ENCODE measurements around the gene FAM222B. TPM values are rescaled to one million over a fixed set of nuclear protein-coding genes. Genes with fewer than 3 reads are reported as not detected.

FAM222B gene
- polyA plus RNA-seq, 1 donor (not counting 4 experiments of a cell fraction or from before 2014, with no cell fraction given): 6.5 TPM

- Histone ChIP-seq H3K9me3 (ENCODE audit: control insufficient read depth, low read depth, low read length) (no peaks in the 10 kb centered on the region), H3K36me3 (ENCODE audit: control insufficient read depth in 2 of 2, extremely low read depth in 1 of 2, insufficient read depth in 2 of 2, low read length in 2 of 2) (no peaks in the 10 kb centered on the region), H3K4me2 (ENCODE audit: control insufficient read depth, extremely low read depth, insufficient read depth, low read depth, low read length) (peak overlapping the region; percentile 99), H3K9me1 (ENCODE audit: control insufficient read depth, extremely low read depth, insufficient read depth, low read length) (no peaks in the 10 kb centered on the region), H3K27ac (ENCODE audit: control insufficient read depth, insufficient read depth, low read length) (peak overlapping the region; percentile 93), H3K27me3 (ENCODE audit: control insufficient read depth, extremely low read depth, insufficient read depth, low read length) (no peaks in the 10 kb centered on the region), H3K4me1 (ENCODE audit: control insufficient read depth, extremely low read depth, insufficient read depth, low read length) (peaks cover 40% of the 10 kb centered on the region), H3K79me2 (ENCODE audit: control insufficient read depth, insufficient read depth, low read length) (peaks cover 58% of the 10 kb centered on the region), H4K20me1 (ENCODE audit: control insufficient read depth, extremely low read depth, insufficient read depth, low read length) (no peaks in the 10 kb centered on the region), H3K4me3 (ENCODE audit: control insufficient read depth in 2 of 3, extremely low read depth in 1 of 3, insufficient read depth in 2 of 3, low read depth in 1 of 3, low read length in 3 of 3) (peak overlapping the region; percentile 78 to 100 (median 96)), H2AFZ (ENCODE audit: control insufficient read depth, low read length) (peak overlapping the region; percentile 46), H3K9ac (ENCODE audit: control insufficient read depth, extremely low read depth, insufficient read depth, low read length) (peak overlapping the region; percentile 91)
- peak; percentile 80 for DNase-seq (ENCODE audit: low read depth, low spot score)
- no peak for FAIRE-seq
- dilution Hi-C loops (cut with MboI; ENCODE audit: extremely low pct_ligation_motif_present, low sequenced_read_pairs): no loop called here
- TF ChIP-seq EZH2 (IDR thresholded peaks at IDR 0.05; ENCODE audit: low read length): no peak
- TF ChIP-seq CTCF (optimal IDR thresholded peaks at IDR 0.05 in 1 of 3, IDR thresholded peaks at IDR 0.05 in 1 of 3, conservative IDR thresholded peaks at IDR 0.05 in 1 of 3; ENCODE audit: extremely low read depth in 1 of 3, insufficient read depth in 2 of 3, low read length in 3 of 3): no peak
Measured at GRCh38 chr17:28812091-28812747, 30.4 kb downstream of the FAM222B start.

GRCh38 chr17:28811651-28812090 is 30.9 kb downstream of the FAM222B start:
- Histone ChIP-seq H3K9ac (ENCODE audit: control insufficient read depth, extremely low read depth, insufficient read depth, low read length) (peak overlapping the region; percentile 91), H3K27me3 (ENCODE audit: control insufficient read depth, extremely low read depth, insufficient read depth, low read length) (no peaks in the 10 kb centered on the region), H3K4me3 (ENCODE audit: control insufficient read depth in 2 of 3, extremely low read depth in 1 of 3, insufficient read depth in 2 of 3, low read depth in 1 of 3, low read length in 3 of 3) (peak overlapping the region; percentile 78 to 100 (median 96)), H4K20me1 (ENCODE audit: control insufficient read depth, extremely low read depth, insufficient read depth, low read length) (no peaks in the 10 kb centered on the region), H3K36me3 (ENCODE audit: control insufficient read depth in 2 of 2, extremely low read depth in 1 of 2, insufficient read depth in 2 of 2, low read length in 2 of 2) (no peaks in the 10 kb centered on the region), H3K4me1 (ENCODE audit: control insufficient read depth, extremely low read depth, insufficient read depth, low read length) (peaks cover 43% of the 10 kb centered on the region), H3K4me2 (ENCODE audit: control insufficient read depth, extremely low read depth, insufficient read depth, low read depth, low read length) (peak overlapping the region; percentile 99), H3K9me3 (ENCODE audit: control insufficient read depth, low read depth, low read length) (no peaks in the 10 kb centered on the region), H2AFZ (ENCODE audit: control insufficient read depth, low read length) (peak overlapping the region; percentile 46), H3K79me2 (ENCODE audit: control insufficient read depth, insufficient read depth, low read length) (peaks cover 58% of the 10 kb centered on the region), H3K9me1 (ENCODE audit: control insufficient read depth, extremely low read depth, insufficient read depth, low read length) (no peaks in the 10 kb centered on the region), H3K27ac (ENCODE audit: control insufficient read depth, insufficient read depth, low read length) (peak overlapping the region; percentile 93)
- FAIRE-seq: peak; percentile 9
- dilution Hi-C loops (cut with MboI; ENCODE audit: extremely low pct_ligation_motif_present, low sequenced_read_pairs): no loop called here
- DNase-seq (ENCODE audit: low read depth, low spot score): no peak
- TF ChIP-seq EZH2 (IDR thresholded peaks at IDR 0.05; ENCODE audit: low read length) (no peak), CTCF (optimal IDR thresholded peaks at IDR 0.05 in 1 of 3, IDR thresholded peaks at IDR 0.05 in 1 of 3, conservative IDR thresholded peaks at IDR 0.05 in 1 of 3; ENCODE audit: extremely low read depth in 1 of 3, insufficient read depth in 2 of 3, low read length in 3 of 3) (no peak)
